Panc1 (cell line): Measurements from ENCODE around the gene LHFPL2. TPM values are rescaled to one million over a fixed set of nuclear protein-coding genes. Genes with fewer than 3 reads are reported as not detected.

Experiments used
- ATAC-seq: fragments of 200-7000 bp; cut with Tn5 transposase; 2 replicates; pipeline ENCODE4 v1.9.1; 2020; ENCODE audit warnings: mild to moderate bottlenecking, moderate library complexity
- BruUV-seq: library from RNA; stranded (reverse); fragments of 400-500 nt; replicated peaks from 2 replicates; lab custom pipeline; 2021; lab: Mats Ljungman, UMichigan
- CTCF ChIA-PET: fragments of 300-600 bp; sonication (Branson Sonifier 250); formaldehyde crosslinking; loops from one replicate; lab custom pipeline; 2022; ENCODE audit warnings: antibody characterized with exemption; lab: Charles Lee
- POLR2A ChIA-PET: fragments of 300-600 bp; sonication (Branson Sonifier 250); formaldehyde crosslinking; loops from one replicate; lab custom pipeline; 2022; ENCODE audit warnings: antibody characterized with exemption; lab: Charles Lee
- DNase-seq: peaks from one replicate; pipeline ENCODE4 v3.0.0-alpha.2; 2010; ENCODE audit warnings: low read depth, low spot score
- H3K27ac ChIP-seq: 2 replicates; pipeline ENCODE4 v1.5.1; 2011; ENCODE audit warnings: mild to moderate bottlenecking, low read length, inconsistent platforms
- H3K27me3 ChIP-seq: fragments of 200-500 bp; sonication (Bioruptor generic); 2 replicates; pipeline ENCODE4 v1.6.0; 2014; ENCODE audit warnings: low read length, inconsistent platforms; ENCODE audit not compliant: control insufficient read depth, insufficient read depth
- H3K36me3 ChIP-seq: fragments of 200-500 bp; sonication (Bioruptor generic); 2 replicates; pipeline ENCODE4 v1.5.1; 2014; ENCODE audit warnings: inconsistent platforms, mild to moderate bottlenecking, low read length, moderate library complexity; ENCODE audit not compliant: control insufficient read depth, insufficient read depth
- H3K4me1 ChIP-seq: 2 replicates; pipeline ENCODE4 v1.5.1; 2011; ENCODE audit warnings: inconsistent platforms, mild to moderate bottlenecking, low read length, moderate library complexity; ENCODE audit not compliant: control insufficient read depth, insufficient read depth
- H3K4me3 ChIP-seq, 2 experiments: 2 replicates each; pipeline ENCODE4 v1.5.1; 2011 to 2012; ENCODE audit warnings: low read depth in 2 of 2, low read length in 2 of 2, mild to moderate bottlenecking in 2 of 2, inconsistent platforms in 1 of 2, moderate library complexity in 1 of 2
- H3K9me3 ChIP-seq: fragments of 200-500 bp; sonication (Bioruptor generic); 2 replicates; pipeline ENCODE4 v1.5.1; 2014; ENCODE audit warnings: low read depth, mild to moderate bottlenecking, inconsistent platforms, low read length, moderate library complexity; ENCODE audit not compliant: control insufficient read depth, insufficient read depth
- CTCF ChIP-seq: fragments of 450-650 bp; IDR thresholded peaks from 2 replicates; pipeline ENCODE4 v1.5.1; 2017; ENCODE audit warnings: mild to moderate bottlenecking
- POLR2AphosphoS5 ChIP-seq: IDR thresholded peaks from 2 replicates; pipeline ENCODE4 v1.6.1; 2012; ENCODE audit warnings: mild to moderate bottlenecking, low read depth, low read length, moderate library complexity
- REST ChIP-seq, 2 experiments: IDR thresholded peaks; 2 replicates each; pipeline ENCODE4 v1.6.1; 2011 to 2012; ENCODE audit warnings: low read depth in 2 of 2, control low read depth in 1 of 2, low read length in 1 of 2, mild to moderate bottlenecking in 1 of 2, moderate library complexity in 1 of 2; ENCODE audit not compliant: insufficient read depth in 1 of 2
- SIN3A ChIP-seq: IDR thresholded peaks from 2 replicates; pipeline ENCODE4 v1.6.1; 2012; ENCODE audit warnings: low read depth, mild to moderate bottlenecking, low read length, moderate library complexity, borderline replicate concordance; ENCODE audit not compliant: insufficient read depth
- TCF7L2 ChIP-seq: IDR thresholded peaks from 2 replicates; pipeline ENCODE4 v1.6.1; 2011; ENCODE audit warnings: mild to moderate bottlenecking, low read depth, low read length, inconsistent platforms
- in situ Hi-C: cut with HindIII; loops from 2 replicates; pipeline ENCODE4 v1.10.0; 2016; ENCODE audit warnings: low sequenced_read_pairs, low pct_unique_long_range_greater_than_20kb
- intact Hi-C: fragments of 100-400 bp; cut with micrococcal nuclease; formaldehyde crosslinking; loops from one replicate; pipeline ENCODE4 v1.10.0; 2022; ENCODE audit not compliant: unreplicated experiment
- total RNA-seq: library from RNA; stranded (reverse); gene quantifications from one replicate; pipeline ENCODE4 v1.2.1, GENCODE V29; 2021; ENCODE audit not compliant: unreplicated experiment

Gene LHFPL2
- total RNA-seq, 1 experiment from 2014 or later: 25.8 TPM

- in situ Hi-C loops: no loop called here
- peak; percentile 17 for DNase-seq
- Histone ChIP-seq H3K9me3 (no peaks in the 10 kb centered on the region), H3K27me3 (no peaks in the 10 kb centered on the region), H3K4me3 (no peak overlapping the region), H3K4me1 (no peaks in the 10 kb centered on the region), H3K27ac (no peak overlapping the region), H3K36me3 (no peaks in the 10 kb centered on the region)
- POLR2A ChIA-PET: interaction anchor here (0.6 kb wide), 1 partner anchor 40 kb away, joined by 3 read pairs; no protein-coding TSS in a partner anchor
- TF ChIP-seq POLR2AphosphoS5: no peak
- peak; percentile 77; the same call in 1 of the 2 replicates for TF ChIP-seq CTCF
- CTCF ChIA-PET: interaction anchor here (0.6 kb wide), 1 partner anchor 712 kb away, joined by 4 read pairs; no protein-coding TSS in a partner anchor
- no TSS peak for BruUV-seq
- intact Hi-C loops: loop anchor here (5.0 to 10.0 kb wide), 2 partner anchors 103 to 499 kb away; partner anchors contain the start of gene SCAMP1
- peak; percentile 84 for ATAC-seq
These were observed 180.7 kb downstream of the LHFPL2 start for GRCh38 chr5:78467752-78468357.

DNA sequence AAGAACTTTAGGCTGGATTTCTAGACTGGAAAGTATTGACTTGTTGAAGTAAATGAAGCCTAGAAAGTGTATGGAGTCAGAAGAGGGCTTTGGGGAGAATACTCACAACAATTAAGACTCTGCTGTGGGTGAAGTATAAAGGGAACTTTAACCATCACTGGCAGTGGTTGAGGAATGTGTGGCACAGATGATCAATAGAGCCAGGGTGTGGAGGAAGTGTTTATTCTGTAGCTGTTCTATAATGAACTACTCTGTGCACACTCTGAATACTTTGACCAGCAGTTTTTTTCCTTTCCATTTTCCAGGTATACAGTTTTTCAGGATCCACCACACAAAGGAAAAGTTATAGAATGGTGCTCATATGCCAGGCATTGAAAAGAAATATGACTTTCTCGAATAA lies 181.4 kb downstream of the LHFPL2 start:
- Histone ChIP-seq H3K4me3 (no peak overlapping the region), H3K36me3 (no peaks in the 10 kb centered on the region), H3K4me1 (no peaks in the 10 kb centered on the region), H3K27ac (no peak overlapping the region), H3K9me3 (no peaks in the 10 kb centered on the region), H3K27me3 (no peaks in the 10 kb centered on the region)
- in situ Hi-C loops: no loop called here
- BruUV-seq: no TSS peak
- intact Hi-C loops: loop anchor here (5.0 to 10.0 kb wide), 2 partner anchors 102 to 500 kb away; partner anchors contain the start of gene SCAMP1
- DNase-seq (no peak), ATAC-seq (no peak)
- POLR2A ChIA-PET: interaction anchor here (0.6 kb wide), 1 partner anchor 40 kb away, joined by 3 read pairs; no protein-coding TSS in a partner anchor
- TF ChIP-seq REST (IDR thresholded peaks at IDR 0.05; ENCODE audit: insufficient read depth in 1 of 2, low read depth in 2 of 2, low read length in 1 of 2): no peak
- CTCF ChIA-PET: no interaction called here

DNA sequence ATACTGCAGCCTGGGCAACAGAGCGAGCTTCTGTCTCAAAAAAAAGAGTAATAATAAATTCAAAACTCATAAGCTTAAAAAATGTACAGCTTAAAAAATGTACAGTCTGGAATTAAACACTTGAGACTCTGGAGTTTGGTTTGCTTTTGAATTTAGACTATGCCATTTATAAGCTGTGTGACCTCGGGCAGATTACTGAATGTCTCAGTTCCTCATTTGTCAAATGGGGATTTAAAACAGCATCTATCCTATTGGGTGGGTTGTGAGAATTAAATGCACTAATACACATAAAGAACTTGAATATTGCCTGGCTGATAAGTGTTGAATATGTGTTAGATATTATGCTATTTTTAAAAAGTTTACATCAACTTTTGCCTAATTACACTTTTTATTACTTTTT lies 189.7 kb downstream of the LHFPL2 start:
- no peak overlapping the region for H3K27ac ChIP-seq
- no peaks in the 10 kb centered on the region for H3K9me3 ChIP-seq
- CTCF ChIA-PET: no interaction called here
- no peak for TF ChIP-seq TCF7L2
- no peak for TF ChIP-seq CTCF
- TF ChIP-seq REST (IDR thresholded peaks at IDR 0.05; ENCODE audit: insufficient read depth in 1 of 2, low read depth in 2 of 2, low read length in 1 of 2): no peak
- no peak for TF ChIP-seq SIN3A
- no peak for TF ChIP-seq POLR2AphosphoS5
- intact Hi-C loops: no loop called here
- H3K27me3 ChIP-seq: no peaks in the 10 kb centered on the region
- no peaks in the 10 kb centered on the region for H3K4me1 ChIP-seq
- POLR2A ChIA-PET: no interaction called here
- no peaks in the 10 kb centered on the region for H3K36me3 ChIP-seq
- DNase-seq: no peak
- no peak for ATAC-seq
- in situ Hi-C loops: no loop called here
- H3K4me3 ChIP-seq: no peak overlapping the region
- no TSS peak for BruUV-seq
